SK-N-MC (cell line): ENCODE data around the gene CD8B.

Experiments used
- DNase-seq: peaks from one replicate; pipeline ENCODE4 v3.0.0-alpha.2; 2011; ENCODE audit warnings: low read depth, low spot score
- H3K27ac ChIP-seq: fragments of 200-600 bp; sonication (generic); 2 replicates; pipeline ENCODE4 v1.5.1; 2016; ENCODE audit warnings: mixed run types
- H3K36me3 ChIP-seq: fragments of 200-600 bp; sonication (generic); 2 replicates; pipeline ENCODE4 v1.6.1; 2017; ENCODE audit warnings: antibody characterized with exemption, low read length, mixed read lengths; ENCODE audit not compliant: insufficient read depth
- H3K4me3 ChIP-seq: fragments of 200-600 bp; sonication (generic); 2 replicates; pipeline ENCODE4 v1.5.1; 2016
- H3K9ac ChIP-seq: fragments of 200-600 bp; sonication (generic); 2 replicates; pipeline ENCODE4 v1.8.0; 2017; ENCODE audit warnings: mixed run types, mixed read lengths; ENCODE audit not compliant: insufficient read length
- H3K9me3 ChIP-seq: fragments of 200-600 bp; sonication (generic); 2 replicates; pipeline ENCODE4 v1.6.1; 2017; ENCODE audit warnings: low read depth, mild to moderate bottlenecking, antibody characterized with exemption, low read length, moderate library complexity, mixed read lengths
- EZH2 ChIP-seq: fragments of 200-600 bp; sonication (generic); IDR thresholded peaks from one replicate; pipeline ENCODE4 v1.6.1; 2017; ENCODE audit warnings: antibody characterized with exemption
- FOXP2 ChIP-seq: optimal IDR thresholded peaks from 2 replicates; pipeline ENCODE3; 2011; ENCODE audit warnings: mild to moderate bottlenecking, moderate library complexity; ENCODE audit not compliant: insufficient read depth; ENCODE audit errors: extremely low read length, control extremely low read depth
- POLR2AphosphoS5 ChIP-seq: IDR thresholded peaks from 2 replicates; pipeline ENCODE4 v1.6.1; 2012; ENCODE audit warnings: mild to moderate bottlenecking, low read depth, low read length, borderline replicate concordance

Gene CD8B

DNA sequence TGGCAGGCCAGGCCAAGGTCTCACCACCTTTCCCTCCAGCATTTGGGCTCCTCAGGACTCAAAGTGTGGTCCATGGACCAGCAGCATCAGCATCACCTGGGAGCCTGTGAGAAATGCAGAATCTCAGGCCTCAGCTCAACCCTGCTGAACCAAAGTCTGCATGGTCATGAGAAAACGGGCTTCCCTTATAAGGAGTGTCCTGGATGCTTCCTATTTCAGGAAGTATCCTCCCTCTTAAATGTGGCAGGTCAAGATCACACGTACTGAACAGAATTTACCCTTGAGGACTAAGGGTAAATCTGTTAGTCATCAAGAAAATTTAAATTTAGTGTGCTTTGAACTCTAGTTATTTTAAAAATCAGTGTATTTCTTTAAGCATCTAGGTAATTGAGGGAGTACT is 82.7 kb downstream of the CD8B start:
- no peak for DNase-seq
- Histone ChIP-seq H3K9ac (no peak overlapping the region), H3K36me3 (peaks cover 14% of the 10 kb centered on the region), H3K4me3 (no peak overlapping the region), H3K27ac (no peak overlapping the region), H3K9me3 (no peaks in the 10 kb centered on the region)
- TF ChIP-seq EZH2, result no peak
- TF ChIP-seq FOXP2, result no peak
- TF ChIP-seq POLR2AphosphoS5, result no peak

DNA sequence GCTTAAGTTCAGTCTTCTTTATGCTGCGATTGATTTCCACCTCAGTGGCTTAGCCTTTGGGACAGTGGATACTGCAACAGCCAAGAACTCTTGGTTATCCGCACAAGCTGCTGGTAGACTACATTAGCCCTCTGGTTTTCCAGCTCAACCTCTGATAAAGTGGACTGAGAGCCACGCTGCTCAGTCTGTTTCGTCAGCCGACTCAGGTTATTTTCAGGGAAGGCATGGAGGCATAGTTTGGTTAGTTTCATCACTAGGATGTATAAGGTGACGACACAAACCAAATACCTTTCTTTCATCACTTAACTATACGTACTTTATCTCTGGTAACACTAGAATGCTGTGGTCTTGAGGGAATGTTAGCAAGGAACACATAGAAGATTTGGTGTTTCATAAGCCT is 85.2 kb downstream of the CD8B start:
- Histone ChIP-seq H3K9ac (no peak overlapping the region), H3K36me3 (peaks cover 18% of the 10 kb centered on the region)
- TF ChIP-seq POLR2AphosphoS5 (no peak), EZH2 (no peak), FOXP2 (no peak)

DNA sequence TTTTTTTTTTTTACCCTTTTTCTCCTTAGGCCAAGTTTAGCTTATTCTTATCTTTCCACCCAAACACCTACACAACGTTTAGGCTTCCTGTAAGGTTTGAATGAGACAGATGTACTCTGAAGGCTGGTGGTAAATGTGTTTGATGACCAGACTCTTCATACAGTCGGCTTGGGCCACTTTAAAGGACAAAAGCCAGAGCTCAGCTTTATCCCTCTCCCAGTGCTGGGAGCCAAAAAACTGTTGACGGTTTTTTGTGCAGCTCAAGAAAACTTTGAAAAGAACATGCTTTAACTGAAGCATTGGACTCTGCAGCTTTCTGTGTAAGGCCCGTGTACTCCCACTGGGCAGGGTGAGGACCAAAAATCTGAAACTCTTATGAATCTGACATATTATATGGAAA is 86.3 kb downstream of the CD8B start:
- no peak overlapping the region for H3K27ac ChIP-seq
- TF ChIP-seq POLR2AphosphoS5 (no peak), FOXP2 (no peak), EZH2 (no peak)
- H3K9ac ChIP-seq, result no peak overlapping the region
- no peak overlapping the region for H3K4me3 ChIP-seq
- no peak for DNase-seq
- peaks cover 30% of the 10 kb centered on the region for H3K36me3 ChIP-seq
- no peaks in the 10 kb centered on the region for H3K9me3 ChIP-seq

More for the DNA sequence above, 85.2 kb downstream of the CD8B start:
- no peaks in the 10 kb centered on the region for H3K9me3 ChIP-seq
- no peak for DNase-seq
- H3K27ac ChIP-seq, result no peak overlapping the region
- H3K4me3 ChIP-seq, result no peak overlapping the region

DNA sequence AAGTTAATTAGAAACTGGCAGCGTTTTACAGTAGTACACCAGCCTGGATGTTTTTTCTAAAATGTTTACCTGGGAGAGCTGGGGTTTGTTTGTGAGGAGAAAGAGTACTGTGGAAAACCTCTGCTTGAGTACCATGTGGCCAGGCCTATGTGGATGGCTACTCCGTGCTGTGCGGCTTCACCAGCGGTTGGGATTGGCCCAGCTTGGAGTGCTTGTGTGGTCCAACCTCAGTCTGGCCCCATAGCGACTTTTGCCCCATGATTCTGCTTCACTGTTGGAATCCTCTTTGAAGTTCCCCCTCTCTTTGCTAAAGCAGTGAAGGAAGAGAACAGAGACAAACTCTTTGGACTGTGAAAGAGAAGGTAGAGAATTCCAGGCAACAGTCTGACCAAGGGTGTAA is 86.8 kb downstream of the CD8B start:
- no peak for DNase-seq
- Histone ChIP-seq H3K9me3 (no peaks in the 10 kb centered on the region), H3K9ac (no peak overlapping the region), H3K36me3 (peaks cover 33% of the 10 kb centered on the region), H3K4me3 (no peak overlapping the region), H3K27ac (no peak overlapping the region)
- TF ChIP-seq EZH2 (no peak), FOXP2 (no peak), POLR2AphosphoS5 (no peak)

DNA sequence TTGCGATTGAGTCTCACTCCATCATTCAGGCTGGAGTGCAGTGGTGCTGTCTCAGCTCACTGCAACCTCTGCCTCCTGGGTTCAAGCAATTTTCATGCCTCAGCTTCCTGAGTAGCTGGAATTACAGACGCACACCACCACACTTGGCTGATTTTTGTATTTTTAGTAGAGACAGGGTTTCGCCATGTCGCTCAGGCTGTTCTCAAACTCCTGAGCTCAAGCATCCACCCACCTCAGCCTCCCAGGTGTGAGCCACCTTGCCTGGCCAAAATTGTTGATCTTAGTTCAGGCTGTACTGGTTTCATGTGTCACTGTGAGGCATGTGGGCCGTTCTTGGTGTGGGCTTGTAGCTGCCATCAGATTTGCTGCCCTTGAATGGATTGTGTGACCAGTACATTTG is 89.1 kb downstream of the CD8B start:
- DNase-seq, result no peak
- Histone ChIP-seq H3K9ac (no peak overlapping the region), H3K9me3 (no peaks in the 10 kb centered on the region), H3K27ac (no peak overlapping the region), H3K4me3 (no peak overlapping the region), H3K36me3 (peaks cover 33% of the 10 kb centered on the region)
- TF ChIP-seq EZH2 (no peak), FOXP2 (no peak), POLR2AphosphoS5 (no peak)

DNA sequence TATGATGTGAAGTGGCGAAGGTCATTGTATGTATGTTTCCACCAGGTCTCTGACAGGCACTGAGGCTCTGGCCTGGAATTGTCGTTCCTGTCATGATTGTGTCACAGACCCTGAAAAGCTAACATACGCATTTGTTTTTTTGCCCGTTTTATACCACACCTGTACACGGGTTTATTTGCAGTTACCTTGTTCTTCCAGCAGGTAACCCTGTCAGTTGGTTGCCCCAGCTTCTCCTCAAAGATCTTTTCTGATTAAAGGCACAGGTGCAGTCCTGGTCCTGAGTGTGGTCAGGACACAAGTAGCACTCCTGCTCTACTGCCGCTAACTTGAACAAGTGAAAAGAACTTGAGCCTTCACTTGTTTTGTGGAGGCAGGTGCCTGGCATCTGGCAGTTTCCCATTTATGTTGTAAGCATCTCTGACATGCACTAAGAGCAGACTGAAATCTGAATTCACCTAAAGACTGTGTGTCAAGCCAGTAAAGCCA is 90.8 kb downstream of the CD8B start:
- no peak for TF ChIP-seq EZH2
- no peak overlapping the region for H3K9ac ChIP-seq
- H3K9me3 ChIP-seq, result no peaks in the 10 kb centered on the region
- peaks cover 41% of the 10 kb centered on the region for H3K36me3 ChIP-seq
- no peak overlapping the region for H3K27ac ChIP-seq
- no peak for DNase-seq
- H3K4me3 ChIP-seq, result no peak overlapping the region

DNA sequence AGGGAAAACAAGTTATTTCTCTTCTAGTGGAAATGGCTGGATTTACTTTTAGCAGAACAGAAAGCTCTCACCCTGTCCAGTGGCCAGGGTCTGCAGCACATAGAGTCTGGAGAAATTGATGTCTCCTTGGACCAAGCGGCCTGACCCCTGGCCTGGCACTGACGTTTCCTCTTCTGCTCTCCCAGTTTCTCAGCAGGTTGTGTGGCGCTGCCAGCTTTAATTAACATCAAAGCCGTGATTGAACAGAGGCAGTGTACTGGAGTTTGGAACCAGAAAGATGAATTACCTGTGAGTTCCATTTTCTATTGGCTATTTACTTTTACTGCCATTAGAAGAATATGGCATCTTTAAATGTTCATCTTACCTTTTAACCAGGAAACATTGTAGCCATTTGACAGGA is 91.8 kb downstream of the CD8B start:
- Histone ChIP-seq H3K36me3 (peaks cover 44% of the 10 kb centered on the region), H3K9ac (no peak overlapping the region), H3K4me3 (no peak overlapping the region), H3K9me3 (no peaks in the 10 kb centered on the region), H3K27ac (no peak overlapping the region)
- TF ChIP-seq FOXP2, result no peak
- no peak for DNase-seq

DNA sequence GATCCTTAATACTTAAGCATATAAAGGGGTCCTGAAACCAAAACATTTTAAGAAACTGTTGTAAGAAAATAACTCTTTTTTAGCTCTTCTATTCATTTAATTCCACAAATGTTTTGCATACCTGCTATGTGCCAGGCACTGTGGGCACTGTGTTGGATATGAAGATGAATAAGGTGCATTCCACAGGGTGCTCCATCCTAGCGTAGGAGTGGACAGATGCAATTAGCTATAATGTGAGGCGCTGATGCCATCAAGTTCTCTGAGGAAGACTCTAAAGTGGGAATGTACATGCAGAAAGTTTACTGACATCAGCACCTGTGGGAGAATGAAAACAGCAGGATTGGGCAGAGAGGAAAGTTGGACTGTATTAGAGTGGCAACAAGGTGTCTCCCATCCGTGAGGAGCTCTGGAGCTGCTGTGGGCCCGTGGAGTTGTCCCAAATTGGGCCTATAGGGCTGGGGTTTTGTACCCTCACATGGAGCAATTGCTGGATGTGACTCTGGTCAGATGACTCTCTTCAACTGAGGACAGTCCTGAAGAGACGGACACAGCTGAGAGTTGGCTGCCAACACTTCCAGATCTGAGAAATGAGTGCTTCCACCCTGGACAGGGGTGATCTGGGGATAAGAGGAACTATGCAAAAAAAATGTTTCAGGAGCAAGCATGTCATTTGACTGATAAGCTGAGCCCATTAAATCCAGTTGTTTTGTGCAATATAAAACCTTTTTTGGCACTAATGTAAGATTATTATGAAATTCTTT is 93.3 kb downstream of the CD8B start:
- Histone ChIP-seq H3K36me3 (peaks cover 38% of the 10 kb centered on the region), H3K27ac (no peak overlapping the region), H3K4me3 (no peak overlapping the region), H3K9me3 (no peaks in the 10 kb centered on the region), H3K9ac (no peak overlapping the region)
- no peak for DNase-seq
- TF ChIP-seq POLR2AphosphoS5 (no peak), EZH2 (no peak), FOXP2 (no peak)
